Fibroblast of the conjunctiva (primary cell): ENCODE results near the gene CD74.

Source experiments
- DNase-seq: peaks from one replicate; pipeline ENCODE4 v3.0.0-alpha.2; 2010; ENCODE audit warnings: low read depth

The CD74 gene

DNA sequence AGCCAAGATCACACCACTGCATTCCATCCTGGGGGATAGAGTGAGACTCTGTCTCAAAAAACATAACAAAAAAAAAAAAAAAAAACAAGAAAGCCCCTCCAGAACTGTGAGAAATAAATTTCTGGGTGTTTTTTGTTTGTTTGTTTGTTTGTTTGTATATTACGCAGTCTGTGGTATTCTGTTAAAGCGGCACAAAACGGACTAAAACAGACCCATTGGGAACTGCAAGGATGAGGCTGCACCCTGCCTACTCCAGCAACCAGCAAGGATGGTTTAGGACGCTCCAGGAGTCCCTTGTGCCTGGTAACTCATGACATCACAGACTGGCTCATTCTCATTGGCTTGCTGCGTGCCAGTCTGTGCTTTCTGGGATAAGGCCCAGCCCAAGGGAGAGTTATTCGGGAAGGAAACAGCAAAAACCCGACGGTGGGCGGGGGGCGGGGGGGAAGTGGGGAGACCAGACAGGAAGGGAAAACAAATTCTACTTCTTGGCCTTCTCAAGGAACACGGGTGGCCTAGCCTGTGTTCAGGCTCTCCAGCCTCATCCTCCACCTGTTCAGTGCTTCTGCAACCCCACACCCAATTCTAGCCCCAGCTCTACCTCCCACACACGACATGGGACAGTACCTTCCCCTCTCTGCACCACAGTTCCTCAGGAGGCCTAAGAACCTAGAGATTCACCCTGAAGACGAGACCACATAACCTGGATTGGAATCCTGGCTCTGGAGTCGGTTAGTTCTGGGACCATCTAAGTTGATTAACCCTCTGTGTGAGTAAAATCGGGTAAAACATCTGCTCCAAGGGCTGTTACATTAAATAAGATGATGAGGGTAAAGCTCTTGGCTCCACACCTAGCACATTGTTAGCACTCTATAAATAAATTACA, 2.8 kb downstream of the CD74 start:
- peak; percentile 77 for DNase-seq

DNA sequence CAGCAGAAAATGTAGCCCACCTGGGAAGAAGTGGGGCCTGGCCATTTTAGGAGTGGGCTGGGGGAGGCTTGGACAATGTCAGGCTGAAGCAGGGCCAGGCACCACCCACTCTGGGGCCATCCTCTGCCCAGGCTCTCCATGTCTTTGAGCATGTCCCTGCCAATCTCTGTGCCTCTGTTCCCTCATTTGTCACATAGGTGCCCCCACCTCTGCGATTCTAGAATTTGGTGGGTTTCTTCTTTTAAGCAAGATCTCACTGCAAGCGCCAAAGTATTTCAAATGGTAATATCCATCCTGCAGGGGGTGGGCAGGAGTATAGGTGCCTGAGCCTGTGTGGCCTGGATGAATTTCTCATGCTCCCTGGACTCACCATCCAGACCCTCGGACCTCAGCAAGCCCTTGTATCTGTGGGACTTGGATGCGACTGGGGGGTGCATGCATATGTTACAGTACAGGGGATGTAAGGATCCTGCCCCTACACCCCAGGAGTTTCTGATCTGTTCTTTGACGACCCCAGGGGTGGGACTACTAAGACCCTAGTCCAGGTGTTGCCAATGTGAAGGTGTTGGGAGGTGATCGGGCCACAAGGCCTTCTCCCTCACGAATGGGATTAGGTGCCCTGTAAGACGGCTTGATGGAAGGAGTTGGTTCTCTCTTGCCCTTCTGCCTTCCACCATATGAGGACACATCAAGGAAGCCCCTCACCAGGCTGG, 4.3 kb downstream of the CD74 start:
- no peak for DNase-seq

DNA sequence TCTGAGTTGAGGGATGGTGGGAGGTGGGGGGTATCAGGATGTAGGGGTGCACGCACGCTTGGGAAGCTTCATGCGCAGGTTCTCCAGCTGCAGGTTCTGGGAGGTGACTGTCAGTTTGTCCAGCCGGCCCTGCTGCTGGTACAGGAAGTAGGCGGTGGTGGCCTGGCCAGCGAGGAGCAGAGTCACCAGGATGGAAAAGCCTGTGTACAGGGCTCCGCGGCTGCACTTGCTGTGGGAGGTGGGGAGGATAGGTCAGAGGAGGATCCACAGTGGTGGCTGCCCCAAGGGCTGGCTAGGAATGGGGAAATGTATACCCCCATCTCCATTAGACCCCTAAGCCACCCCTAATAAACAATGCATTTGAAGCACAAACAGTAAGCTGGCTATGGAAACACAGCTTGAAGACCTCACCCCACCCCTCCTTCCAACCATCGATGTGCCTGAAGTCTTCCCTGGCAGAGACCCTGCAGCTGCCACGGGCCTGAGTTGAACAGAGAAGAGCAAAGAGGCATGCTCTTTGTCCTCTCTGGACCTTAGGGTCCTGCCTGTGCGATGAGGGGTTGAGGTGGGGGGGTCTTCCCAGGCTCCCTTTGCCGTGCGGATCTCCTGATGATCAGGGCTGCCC, 5.5 kb downstream of the CD74 start:
- no peak for DNase-seq

DNA sequence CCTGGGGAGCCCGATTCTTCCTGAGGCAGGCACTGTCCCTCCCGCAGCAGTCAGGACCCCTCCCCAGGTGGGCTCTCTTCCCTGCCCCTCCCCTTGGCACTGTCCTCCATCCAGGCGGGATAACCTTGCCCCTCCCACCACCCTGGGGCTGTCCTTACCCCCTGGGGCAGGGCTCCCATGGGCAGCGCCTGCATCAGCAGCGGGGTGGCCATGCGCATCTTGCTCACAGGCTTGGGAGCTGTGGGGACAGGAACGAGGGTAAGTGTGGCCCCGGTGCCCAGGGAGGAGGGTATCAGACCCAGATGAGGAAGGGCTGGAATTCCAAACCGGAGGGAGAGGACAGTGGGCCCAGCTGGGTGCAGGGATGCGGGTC, 6.0 kb downstream of the CD74 start:
- DNase-seq = no peak

DNA sequence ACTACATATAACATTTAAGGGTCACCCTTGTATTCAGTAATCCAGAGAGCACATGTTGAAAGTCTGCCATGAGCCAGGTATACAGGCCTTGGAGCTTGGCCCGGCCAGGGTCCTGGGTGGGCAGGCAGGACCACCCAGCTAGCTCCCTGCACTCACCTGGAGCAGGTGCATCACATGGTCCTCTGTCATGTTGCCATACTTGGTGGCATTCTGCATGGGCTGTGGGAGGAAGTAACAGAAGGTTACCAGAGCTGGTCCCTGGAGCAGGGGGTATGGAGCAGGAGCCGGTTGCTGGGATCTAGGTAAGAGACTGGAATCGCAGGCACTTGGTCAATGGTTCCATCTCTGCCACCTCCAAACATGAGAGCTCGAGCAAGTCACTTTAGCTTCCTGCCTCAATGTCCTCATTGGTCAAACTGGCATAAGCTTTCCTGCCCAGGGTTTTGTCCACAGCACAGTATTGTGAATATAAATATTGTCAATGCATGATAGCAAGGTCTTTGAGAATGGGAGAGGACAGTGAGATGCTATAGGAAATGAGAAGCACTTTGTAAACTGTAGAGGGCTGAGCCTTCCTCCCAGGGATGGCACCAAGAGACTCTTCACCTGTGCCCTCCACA, 6.5 kb downstream of the CD74 start:
- no peak for DNase-seq

DNA sequence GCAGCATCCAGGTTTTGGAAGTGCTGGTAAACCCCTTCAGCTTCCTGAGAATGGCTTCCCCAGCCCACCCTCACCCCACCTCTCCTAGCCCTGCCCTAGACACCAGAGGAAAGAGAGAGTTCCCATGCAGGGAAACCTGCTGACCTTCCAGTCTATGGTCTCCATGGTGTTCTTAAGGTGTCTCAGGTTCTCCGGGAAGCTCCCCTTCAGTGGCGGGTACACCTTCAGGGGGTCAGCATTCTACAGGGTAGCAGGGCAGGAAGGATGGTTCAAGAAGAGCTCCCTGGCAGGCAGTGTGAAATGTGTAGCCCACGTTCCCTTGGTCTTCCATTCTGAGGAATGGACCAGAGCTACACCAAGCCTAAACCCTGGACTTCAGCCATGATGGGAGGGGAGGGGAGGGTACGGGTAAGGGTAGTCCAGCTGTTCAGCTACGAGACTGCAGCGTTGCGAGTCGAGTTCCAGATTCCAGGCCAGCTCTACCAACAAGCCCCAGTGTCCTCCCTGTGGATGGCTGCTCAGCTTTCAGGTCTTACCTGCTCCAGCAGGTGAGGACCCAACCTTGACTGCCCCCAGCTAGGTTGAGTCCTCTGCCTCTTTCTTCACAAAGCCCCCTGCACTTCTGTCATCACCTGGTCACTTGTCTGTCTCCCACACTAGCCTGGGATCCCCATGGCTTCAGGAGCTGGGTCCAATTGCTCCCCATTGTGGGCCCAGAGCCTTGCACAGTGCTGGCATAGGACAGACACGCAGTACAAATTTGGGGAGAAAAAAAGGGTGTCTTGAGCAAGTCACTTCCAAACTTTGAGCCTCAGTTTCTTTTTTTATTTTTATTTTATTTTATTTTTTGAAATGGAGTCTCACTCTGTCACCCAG, 7.5 kb downstream of the CD74 start:
- no peak for DNase-seq

DNA sequence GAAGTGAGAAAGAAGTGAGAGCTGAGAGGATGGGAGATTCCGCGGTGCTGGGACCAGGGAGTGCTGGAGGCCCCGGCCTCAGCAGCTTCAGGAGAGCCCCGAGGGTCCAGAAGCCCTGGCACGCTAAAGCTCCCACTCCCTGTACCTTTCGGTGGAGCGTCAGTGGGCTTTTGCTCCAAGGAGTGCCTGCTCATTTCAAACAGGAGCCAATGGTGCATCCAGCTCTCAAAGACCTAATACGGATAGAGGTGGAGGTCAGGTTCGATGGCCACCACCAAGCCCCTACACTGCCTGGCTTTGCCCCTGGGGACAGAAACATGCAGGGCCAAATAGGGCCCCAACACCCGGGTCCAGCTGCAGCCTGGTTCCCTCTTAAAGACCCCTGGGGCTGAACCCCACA, 8.2 kb downstream of the CD74 start:
- no peak for DNase-seq

DNA sequence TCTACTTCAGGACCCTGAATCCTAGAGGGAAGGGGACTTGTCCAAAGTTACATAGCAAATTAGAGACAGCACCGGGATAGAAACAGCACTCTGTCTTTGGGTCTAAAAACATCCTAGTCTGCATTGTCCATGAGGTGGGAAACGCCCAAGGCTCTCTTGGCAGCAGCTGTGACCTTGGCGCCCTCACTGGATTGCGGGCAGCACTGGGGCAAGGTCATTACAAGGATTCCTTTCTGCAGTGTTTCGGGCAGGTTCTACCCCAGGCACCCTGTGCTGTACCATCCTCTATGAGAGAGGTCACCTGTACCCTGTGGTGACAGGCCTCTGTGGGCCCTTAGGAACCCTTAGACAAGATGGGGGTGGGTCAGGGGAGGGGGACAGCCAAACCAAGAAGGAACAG, 8.6 kb downstream of the CD74 start:
- DNase-seq = no peak

DNA sequence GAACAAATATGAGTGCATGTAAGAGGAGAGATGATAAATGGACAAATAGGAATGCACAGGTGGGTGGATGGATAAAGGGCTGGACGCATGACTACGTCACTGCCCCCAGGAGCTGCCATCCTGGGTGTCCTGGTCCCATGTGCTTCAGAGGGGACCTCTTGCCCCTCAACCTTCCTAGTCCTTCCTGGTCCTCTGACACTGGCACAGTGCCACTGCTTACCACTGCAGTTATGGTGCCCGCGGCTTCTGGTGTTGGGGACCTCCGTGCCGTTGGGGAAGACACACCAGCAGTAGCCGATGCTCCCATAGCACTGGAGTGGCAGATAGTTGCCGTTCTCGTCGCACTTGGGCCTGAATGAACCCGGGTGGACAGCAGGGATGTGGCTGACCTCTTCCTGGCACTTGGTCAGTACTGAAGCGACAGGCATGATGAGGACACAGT, 9.8 kb downstream of the CD74 start:
- DNase-seq = no peak

DNA sequence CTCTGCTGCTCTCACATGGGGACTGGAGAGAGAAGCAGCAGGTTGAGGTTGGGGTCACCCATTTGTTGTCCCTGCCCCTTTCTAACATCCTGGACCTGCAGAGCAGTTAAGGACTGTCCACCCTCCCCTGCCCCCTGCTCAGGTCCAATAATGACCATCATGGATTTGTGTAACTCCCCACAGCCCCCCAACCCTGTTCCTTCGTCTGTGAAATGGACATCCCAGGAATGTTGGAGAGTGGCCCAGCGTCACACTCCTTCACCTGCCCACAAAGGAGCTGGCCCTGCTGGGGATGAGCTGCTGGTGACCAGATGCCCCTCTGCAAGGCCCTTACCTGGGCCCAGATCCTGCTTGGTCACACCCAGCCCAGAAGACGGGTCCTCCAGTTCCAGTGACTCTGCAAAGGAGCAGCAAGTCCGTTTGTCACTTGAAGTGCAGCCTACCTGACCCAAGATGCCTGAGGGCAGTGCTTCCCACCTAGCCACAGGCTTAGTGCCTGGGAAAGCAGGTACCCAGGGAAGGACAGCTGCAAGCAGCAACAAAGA, 10.4 kb downstream of the CD74 start:
- no peak for DNase-seq

DNA sequence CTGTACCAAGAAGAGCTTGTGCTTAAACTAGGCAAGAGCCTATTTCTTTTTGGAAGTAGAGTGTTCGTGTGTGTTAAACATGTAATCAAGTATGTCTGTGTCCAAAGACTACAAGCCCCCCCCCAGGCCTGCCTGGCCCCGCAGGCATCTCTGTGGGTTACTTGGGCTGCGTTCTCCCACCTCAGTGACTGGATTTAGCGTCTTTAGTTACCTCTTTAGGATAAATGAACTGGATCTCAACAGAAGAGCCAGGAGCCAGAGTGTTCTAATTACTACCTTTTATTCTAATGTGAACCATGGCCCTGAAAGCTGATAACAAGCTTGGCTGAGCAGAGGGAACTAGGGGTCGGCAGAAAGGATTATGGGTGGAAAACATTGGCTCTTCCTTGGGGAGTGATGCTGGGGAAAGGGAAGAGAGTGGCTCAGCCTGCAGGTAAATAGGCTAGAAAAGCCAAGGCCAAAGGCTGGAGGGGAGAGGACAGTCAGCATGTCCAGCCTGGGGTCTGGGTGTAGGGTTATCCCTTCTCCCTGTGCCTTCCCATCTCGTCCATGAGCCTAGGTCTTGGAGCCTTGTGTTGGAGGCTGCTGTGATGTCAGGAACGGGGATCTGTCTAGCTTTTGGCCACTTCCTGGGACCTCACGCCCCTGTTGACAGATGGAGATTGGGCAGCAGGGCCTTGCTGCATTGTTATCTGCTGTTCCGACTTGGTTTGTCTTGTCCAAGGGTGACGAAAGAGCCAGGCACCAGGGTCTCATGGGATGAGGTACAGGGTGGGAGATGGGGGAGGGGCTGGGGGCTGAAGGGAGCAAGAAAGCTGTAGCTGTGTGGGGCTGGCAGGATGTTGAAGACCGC, 11.1 kb downstream of the CD74 start:
- DNase-seq = no peak

DNA sequence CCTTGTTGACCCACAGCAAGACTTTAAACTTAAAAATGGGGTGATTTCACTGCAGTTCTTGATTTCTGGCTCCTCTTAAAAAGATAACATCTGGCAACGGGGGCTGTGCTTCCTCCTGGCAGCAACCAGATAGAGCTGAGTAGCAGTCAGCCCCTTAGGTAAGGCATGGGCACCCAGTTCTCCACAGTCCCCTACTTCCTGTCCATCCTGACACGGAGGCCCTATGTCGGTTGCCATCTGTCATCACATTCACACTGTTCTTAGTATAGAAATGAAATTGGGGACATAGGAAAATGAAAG, 11.7 kb downstream of the CD74 start:
- DNase-seq = no peak

DNA sequence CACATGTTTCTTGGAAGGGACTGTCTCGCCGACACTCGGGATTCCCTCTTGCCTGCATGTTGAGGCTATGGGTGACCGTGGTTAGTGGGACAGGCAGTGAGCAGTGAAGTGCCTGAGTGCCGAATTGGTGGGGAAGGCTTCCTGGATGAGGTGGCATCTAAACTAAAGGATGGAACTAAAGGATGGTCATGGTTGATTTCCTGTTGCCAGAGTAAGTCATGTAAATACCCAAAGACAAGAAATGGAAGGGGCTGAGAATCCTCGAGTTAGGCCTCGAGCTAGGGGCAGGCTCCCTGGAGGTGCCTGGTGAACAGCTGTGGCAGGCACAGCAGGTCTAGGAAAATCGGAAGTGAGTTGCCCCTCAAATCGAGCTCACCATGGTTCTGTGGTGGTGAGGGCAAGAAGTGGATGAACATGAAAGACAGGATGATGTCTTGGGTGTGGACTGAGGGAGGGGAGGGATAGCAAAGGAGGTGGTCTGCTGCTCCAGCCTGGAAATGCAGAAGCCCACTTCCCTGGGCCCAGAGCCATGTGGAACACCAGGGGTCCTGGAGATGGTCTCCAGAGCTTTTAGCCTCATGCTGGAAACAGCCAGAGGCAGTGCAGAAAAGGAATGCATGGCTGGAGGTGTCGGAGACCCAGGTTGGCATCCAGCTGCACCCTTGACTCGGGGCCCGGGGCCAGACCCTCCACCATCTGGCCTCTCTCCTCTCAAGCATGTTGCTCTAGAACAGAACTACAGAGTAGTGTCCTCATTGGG, 12.2 kb downstream of the CD74 start:
- DNase-seq = no peak

DNA sequence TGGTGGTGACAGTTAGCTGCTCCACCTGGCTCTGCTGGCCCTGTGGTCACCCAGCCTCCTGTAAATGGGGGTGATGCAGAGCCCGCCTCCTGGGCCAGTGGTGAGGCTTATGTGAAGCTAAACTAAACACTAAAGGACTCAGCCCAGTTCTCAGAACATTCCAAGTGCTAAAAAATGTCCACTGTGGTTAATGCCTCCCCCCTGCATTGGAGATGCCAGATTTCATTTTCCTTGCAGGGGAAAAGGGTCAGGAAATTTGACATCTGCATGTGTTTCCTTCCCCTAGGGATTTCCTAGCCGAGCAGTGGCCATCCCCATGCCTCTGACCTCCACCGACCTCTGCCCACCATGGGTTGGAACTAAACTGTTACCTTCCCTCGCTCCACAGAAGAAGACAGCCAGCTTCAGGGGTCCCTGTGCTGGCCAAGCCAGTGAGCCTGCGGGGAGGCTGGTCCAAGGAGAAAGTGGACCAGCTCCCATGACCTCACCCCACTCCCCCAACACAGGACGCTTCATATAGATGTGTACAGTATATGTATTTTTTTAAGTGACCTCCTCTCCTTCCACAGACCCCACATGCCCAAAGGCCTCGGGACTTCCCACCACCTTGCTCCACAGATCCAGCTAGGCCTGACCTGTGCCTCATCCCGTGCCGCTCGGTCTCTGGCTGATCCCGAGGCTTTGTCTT, 13.0 kb downstream of the CD74 start:
- no peak for DNase-seq

DNA sequence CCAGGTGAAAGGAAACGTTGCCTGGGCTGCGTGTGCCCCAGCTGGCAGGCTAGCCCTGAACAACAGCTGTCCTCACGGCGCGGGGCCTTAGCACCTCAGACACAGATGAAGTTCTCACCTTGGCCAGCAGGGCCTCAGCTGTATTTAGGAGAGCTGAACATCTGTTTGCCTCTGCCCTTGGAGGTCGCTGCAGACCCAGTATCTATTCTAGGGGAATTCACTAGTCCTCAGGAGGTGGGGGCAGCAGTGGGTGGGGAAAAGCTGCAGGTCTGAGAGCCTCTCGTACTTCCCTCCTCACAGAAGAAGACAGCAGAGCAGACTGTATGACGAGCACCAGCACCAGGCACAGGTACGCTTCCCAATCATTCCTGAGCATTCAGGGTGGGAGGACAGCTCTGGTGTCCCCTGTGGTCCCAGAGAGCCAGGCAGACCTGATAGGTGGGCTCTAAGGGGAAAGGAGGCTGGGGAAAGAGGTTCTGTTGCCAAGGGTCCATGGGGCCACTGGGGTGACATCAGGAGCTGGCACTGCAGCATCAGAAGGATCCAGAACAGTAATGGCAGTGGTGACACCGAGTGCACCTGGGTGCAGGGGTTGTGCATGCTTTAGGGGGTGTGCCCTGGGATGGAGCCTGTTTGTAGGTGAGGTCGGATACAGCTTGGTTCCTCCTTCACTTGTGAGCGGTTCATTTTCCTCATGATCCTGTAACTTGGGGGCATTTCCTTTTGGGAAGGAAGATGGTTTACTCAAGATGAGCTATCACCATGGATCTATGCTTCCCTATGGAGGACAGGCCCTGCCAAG, 13.8 kb downstream of the CD74 start:
- no peak for DNase-seq

DNA sequence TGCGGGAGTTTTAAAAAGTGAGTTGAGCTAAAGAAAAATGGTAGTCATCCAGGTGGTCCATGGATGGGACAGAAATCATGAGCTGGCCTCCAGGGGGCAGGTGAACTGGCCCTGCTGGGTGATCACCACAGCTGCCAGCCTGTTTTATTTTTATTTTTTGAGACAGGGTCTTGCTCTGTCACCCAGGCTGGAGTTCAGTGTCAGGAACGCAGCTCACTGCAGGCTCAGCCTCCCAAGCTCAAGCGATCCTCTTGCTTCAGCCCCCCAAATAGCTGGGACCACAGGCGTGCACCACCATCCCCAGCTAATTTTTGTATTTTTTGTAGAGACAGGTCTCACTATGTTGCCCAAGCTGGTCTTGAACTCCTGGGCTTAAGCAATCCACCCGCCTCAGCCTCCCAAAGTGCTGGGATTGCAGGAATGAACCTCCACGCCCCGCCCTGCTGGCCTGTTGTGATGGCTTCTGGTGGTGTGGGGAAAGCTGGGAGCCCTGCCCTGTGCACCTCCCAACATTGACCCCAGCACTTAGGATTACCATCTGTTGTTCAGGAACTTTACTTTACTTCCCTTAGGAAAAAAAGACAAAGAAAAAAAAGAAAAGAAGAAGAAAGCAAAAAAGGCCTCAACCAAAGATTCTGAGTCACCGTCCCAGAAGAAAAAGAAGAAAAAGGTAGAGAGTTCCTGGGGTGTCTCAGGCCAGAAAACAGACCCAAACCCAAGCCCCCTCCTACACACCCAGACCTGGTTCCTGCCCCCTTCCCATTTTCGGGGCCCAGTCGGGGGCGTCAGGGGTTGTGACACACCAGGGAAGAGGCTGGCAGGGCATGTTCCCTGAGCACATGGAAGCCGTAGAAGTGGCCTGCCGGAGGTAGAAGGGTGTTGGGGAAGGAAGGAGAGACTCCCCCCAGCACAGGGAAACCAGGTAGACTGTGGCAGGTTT, 14.7 kb downstream of the CD74 start:
- no peak for DNase-seq

DNA sequence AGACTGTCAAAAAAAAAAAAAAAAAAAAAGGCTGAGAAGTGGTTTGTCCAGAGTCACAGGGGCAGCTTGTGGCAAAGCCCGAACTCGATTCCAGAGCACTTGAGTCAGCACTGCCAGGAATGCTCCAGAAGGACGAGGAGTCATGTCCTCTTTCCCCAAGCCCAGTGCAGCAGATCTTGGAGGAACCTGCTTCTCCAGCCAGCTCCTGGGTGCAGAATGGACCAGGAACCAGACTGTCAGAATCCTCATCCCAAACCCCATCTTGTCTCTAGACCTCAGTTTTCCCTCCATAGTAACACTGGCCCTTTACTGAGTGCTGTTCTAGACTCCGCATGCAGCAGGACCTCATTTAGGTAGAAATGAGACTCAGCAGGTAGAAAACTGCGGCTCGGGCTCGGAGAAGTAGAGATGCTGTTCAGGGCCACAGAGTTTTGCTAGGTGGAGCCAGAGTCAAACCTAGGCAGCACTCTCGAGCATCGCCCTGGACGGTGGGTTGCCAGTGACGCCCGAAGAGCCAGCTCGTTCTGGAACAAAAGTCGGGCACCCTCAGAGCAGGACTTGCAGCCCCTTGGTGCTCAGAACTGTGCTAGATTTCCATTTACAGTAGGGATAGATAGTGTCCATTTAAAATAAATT, 15.4 kb downstream of the CD74 start:
- DNase-seq = no peak
